Measurements from ENCODE around the gene MTMR1.

DNA sequence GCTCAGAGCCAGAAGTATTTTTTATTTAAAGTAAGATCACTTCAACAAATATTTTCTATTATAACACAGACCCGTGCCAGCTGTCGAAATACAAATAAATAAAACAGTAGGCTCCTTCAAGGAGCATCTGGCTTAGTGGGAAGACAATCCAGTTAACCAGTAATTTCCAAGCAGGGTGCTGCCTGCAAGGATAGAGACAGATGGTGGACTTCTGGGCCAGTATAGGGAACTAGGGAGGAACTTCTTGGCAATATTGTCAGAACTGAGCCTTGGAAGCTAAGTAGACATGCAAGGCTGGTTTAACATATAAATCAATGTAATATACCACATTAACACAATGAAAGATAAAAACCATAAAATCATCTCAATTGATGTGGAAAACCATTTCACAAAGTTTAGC, 17.0 kb upstream of the MTMR1 start:
- TF ChIP-seq, protein P1, sequence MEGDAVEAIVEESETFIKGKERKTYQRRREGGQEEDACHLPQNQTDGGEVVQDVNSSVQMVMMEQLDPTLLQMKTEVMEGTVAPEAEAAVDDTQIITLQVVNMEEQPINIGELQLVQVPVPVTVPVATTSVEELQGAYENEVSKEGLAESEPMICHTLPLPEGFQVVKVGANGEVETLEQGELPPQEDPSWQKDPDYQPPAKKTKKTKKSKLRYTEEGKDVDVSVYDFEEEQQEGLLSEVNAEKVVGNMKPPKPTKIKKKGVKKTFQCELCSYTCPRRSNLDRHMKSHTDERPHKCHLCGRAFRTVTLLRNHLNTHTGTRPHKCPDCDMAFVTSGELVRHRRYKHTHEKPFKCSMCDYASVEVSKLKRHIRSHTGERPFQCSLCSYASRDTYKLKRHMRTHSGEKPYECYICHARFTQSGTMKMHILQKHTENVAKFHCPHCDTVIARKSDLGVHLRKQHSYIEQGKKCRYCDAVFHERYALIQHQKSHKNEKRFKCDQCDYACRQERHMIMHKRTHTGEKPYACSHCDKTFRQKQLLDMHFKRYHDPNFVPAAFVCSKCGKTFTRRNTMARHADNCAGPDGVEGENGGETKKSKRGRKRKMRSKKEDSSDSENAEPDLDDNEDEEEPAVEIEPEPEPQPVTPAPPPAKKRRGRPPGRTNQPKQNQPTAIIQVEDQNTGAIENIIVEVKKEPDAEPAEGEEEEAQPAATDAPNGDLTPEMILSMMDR (conservative IDR thresholded peaks at IDR 0.05): no peak
- no peak for TF ChIP-seq EZH2 (IDR thresholded peaks at IDR 0.05; ENCODE audit: low read depth)

Measured in PC-9 (cell line).